Stimulated activated effector memory CD8-positive, alpha-beta T cell treated with anti-CD3 and anti-CD28 coated beads, Interleukin-12 subunit alpha, Interleukin-12 subunit beta, amount 100 ng/mL, for 72 hours (primary cell): ENCODE results near the gene CTSW.

ENCODE experiments used
- ATAC-seq: fragments of 150-1000 bp; cut with Tn5 transposase; 2 replicates; pipeline ENCODE4 v1.10.0; 2021
- DNase-seq, 2 donors: peaks; one replicate each; pipeline ENCODE4 v3.0.0; 2021 to 2022; ENCODE audit warnings: low spot score in 2 of 2
- H3K27ac Mint-ChIP-seq: one replicate; pipeline ENCODE4 v1.8.0; 2022; ENCODE audit warnings: mild to moderate bottlenecking, mixed read lengths
- H3K36me3 Mint-ChIP-seq: one replicate; pipeline ENCODE4 v1.8.0; 2022; ENCODE audit warnings: mild to moderate bottlenecking, mixed read lengths
- H3K4me1 Mint-ChIP-seq: one replicate; pipeline ENCODE4 v1.8.0; 2022; ENCODE audit warnings: mixed read lengths
- H3K4me3 Mint-ChIP-seq: one replicate; pipeline ENCODE4 v1.8.0; 2022; ENCODE audit warnings: mild to moderate bottlenecking, mixed read lengths
- H3K9me3 Mint-ChIP-seq: one replicate; pipeline ENCODE4 v1.8.0; 2022; ENCODE audit warnings: mixed read lengths

Gene CTSW

DNA sequence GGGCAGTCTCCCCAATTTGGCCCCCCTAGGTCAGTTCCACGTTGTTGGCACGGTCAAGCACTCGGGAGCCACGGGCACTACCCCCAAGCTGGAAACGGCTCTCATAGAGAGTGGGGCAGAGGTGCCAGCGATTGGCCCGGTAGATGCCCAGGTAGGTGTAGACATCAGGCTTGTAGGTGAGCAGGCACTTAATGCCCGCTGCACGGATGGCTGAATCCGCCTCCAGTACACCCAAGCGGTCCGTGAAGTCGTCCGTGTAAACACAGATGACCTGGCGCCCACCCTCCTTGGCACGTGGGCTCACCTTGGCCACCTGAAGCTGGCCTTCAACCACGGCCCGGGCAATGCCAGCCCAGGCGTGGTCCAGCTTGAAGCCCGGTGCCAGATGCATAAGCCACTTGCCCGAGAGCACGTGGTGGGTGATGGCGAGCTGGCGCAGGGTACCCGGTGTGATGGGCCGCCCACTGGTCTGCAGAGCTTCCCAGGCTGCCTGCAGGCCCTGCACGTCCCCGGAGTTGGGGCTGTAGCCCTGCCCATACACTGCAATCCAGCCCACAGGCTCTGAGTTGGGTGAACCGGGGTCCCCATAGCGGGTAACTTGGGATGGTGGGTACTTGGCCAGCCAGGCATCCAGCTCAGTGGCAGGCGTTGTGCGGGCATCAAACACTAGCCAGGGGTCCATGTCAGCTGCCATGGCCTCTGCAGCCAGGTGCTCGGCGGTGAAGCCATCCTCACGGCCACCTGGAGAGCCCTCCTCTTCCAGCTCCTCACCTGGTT is 38.0 kb downstream of the CTSW start:
- DNase-seq (no peak), ATAC-seq (no peak)
- Mint-ChIP-seq H3K4me1 (peaks cover 43% of the 10 kb centered on the region), H3K36me3 (peaks cover 39% of the 10 kb centered on the region), H3K9me3 (no peaks in the 10 kb centered on the region), H3K4me3 (peak overlapping the region; percentile 89), H3K27ac (peak overlapping the region; percentile 82)

GRCh38 chr11:65918211-65919140 is 38.8 kb downstream of the CTSW start, which contains the start of gene C11orf68:
Gene C11orf68 (minus strand): TSS chr11:65919062. CDS start chr11:65919031, 31 bp downstream.
- peaks cover 46% of the 10 kb centered on the region for H3K36me3 Mint-ChIP-seq
- H3K27ac Mint-ChIP-seq = peak within 1 kb of the TSS; percentile 89
- ATAC-seq (peak; percentile 77), DNase-seq (no peak)
- no peaks in the 10 kb centered on the region for H3K9me3 Mint-ChIP-seq
- peaks cover 43% of the 10 kb centered on the region for H3K4me1 Mint-ChIP-seq
- H3K4me3 Mint-ChIP-seq = peak within 1 kb of the TSS; percentile 89

DNA sequence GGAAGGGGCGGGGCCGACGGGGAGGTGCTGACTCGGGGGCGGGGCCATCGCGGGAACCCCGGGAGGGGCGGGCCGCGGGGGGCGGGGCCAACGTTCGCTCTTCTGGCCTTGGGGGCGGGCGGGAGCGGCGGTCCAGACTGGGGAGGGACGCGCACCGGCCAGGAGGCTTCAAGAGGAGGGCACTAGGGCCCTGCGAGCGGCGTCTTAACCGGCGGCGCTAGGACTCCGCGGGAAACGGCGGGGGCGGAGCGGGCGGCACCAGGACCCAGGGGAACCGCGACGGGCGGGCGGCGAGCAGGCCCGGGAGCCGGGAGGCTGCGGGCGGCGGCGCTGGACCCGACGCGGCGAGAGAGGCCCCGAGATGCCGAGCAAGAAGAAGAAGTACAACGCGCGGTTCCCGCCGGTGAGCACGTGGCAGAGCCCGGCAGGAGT is 39.5 kb downstream of the CTSW start, which contains the start of gene DRAP1:
DRAP1 (plus strand) TSS at position 286 of the 432 bp plus-strand sequence; CDS start at position 362, 76 bp downstream.
- peaks cover 53% of the 10 kb centered on the region for H3K36me3 Mint-ChIP-seq
- no peaks in the 10 kb centered on the region for H3K9me3 Mint-ChIP-seq
- H3K4me3 Mint-ChIP-seq = peak within 1 kb of the TSS; percentile 89
- H3K4me1 Mint-ChIP-seq = peaks cover 43% of the 10 kb centered on the region
- DNase-seq = peak; percentile 96 to 98
- peak within 1 kb of the TSS; percentile 89 for H3K27ac Mint-ChIP-seq
- peak; percentile 94 for ATAC-seq

- Mint-ChIP-seq H3K9me3 (no peaks in the 10 kb centered on the region), H3K4me1 (peaks cover 38% of the 10 kb centered on the region), H3K36me3 (peaks cover 59% of the 10 kb centered on the region), H3K4me3 (peak overlapping the region; percentile 89), H3K27ac (peak overlapping the region; percentile 89)
- no peak for DNase-seq
- ATAC-seq = peak; percentile 59
Measured at GRCh38 chr11:65919573-65920371, 40.1 kb downstream of the CTSW start.

- Mint-ChIP-seq H3K27ac (peak overlapping the region; percentile 89), H3K4me1 (peaks cover 32% of the 10 kb centered on the region), H3K36me3 (peaks cover 59% of the 10 kb centered on the region), H3K9me3 (no peaks in the 10 kb centered on the region), H3K4me3 (peak overlapping the region; percentile 89)
- ATAC-seq (no peak), DNase-seq (no peak)
Measured at GRCh38 chr11:65920372-65920802, 40.8 kb downstream of the CTSW start.

DNA sequence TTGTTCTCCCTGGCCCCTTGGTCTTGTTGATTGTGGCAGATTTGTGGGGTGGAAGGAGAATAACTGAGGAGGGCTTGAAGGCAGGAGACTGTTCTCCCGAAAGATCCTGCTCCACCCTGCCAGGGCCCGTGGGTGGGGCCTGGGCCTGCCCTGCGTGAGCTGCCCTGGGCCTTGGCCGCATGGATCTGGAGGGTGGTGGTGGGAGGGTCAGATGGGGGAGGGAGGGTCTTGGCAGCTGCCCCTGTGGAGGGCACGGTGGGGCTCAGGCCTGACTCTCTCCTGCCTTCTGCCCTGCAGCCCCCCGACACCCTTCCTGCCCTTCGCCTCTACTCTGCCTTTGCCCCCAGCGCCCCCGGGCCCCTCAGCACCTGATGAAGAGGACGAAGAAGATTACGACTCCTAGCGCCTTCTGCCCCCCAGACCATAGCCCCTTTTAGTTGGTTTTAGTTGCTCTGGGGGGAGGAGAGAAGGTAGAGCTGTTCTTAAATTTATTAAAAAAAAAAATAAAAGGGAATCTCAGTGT is 41.5 kb downstream of the CTSW start:
- no peak overlapping the region for H3K27ac Mint-ChIP-seq
- DNase-seq (no peak), ATAC-seq (no peak)
- H3K4me3 Mint-ChIP-seq = peak overlapping the region; percentile 89
- H3K9me3 Mint-ChIP-seq = no peaks in the 10 kb centered on the region
- H3K36me3 Mint-ChIP-seq = peaks cover 59% of the 10 kb centered on the region
- peaks cover 31% of the 10 kb centered on the region for H3K4me1 Mint-ChIP-seq

DNA sequence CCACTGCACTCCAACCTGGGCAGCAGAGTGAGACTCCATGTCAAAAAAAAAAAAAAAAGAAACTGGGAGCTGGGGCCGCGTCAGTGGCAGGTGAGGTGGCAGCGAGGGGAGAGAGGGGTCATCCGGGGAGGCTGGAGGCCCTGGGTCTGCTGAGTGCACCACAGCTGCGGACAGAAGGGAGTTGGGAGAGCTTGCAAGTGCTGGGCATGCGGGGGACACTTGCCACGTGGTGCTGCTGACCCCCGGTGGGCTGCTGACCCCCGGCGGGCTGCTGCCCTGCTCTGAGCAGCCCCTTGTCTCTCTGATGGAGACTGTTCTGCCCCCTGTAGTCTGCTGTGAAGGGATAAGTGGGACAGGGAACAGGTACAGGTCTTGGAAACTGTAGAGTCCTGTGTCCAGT is 42.2 kb downstream of the CTSW start:
- no peak overlapping the region for H3K27ac Mint-ChIP-seq
- H3K4me1 Mint-ChIP-seq = peaks cover 24% of the 10 kb centered on the region
- DNase-seq (no peak), ATAC-seq (no peak)
- no peak overlapping the region for H3K4me3 Mint-ChIP-seq
- H3K9me3 Mint-ChIP-seq = no peaks in the 10 kb centered on the region
- peaks cover 57% of the 10 kb centered on the region for H3K36me3 Mint-ChIP-seq

DNA sequence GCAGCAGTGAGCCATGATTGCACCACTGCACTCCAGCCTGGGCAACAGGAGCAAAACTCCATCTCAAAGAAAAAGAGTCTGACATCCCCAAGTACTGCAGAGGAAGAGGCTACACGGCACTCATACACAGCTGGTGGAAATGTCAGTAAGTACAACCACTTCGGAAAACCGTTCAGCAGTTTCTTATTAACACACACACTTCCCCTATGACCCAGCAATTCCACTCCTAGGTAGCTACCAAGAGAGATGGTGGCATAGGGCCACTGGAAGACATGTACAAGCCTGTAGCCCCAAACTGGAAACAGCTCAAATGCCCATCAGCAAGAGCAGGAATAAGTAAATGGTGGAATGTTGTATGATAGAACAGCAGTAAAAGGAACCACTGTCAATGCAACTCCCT is 42.9 kb downstream of the CTSW start:
- peaks cover 59% of the 10 kb centered on the region for H3K36me3 Mint-ChIP-seq
- H3K4me3 Mint-ChIP-seq = no peak overlapping the region
- no peak overlapping the region for H3K27ac Mint-ChIP-seq
- H3K9me3 Mint-ChIP-seq = no peaks in the 10 kb centered on the region
- no peak for ATAC-seq
- H3K4me1 Mint-ChIP-seq = peaks cover 25% of the 10 kb centered on the region
- DNase-seq = no peak

DNA sequence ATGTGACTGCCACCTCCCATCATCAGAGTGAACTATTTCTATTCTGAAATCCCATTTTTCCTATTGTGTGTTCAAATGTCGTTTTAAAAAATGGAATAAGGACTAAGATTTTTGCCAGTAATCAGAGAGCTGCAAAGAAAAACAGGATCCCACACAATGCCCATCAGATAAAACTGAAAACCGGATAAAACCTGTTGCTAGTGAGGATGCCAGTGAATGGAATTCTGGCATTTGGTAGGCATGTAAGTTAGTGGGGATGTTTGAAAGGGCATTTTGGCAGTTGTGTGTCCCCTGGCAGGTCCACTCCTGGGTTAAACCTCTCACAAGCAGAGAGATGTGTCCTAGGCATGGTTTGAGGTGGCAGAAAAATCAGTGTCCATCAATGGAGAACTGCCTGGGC is 45.8 kb downstream of the CTSW start:
- DNase-seq (no peak), ATAC-seq (no peak)
- Mint-ChIP-seq H3K27ac (peak overlapping the region; percentile 37), H3K36me3 (peaks cover 51% of the 10 kb centered on the region), H3K9me3 (no peaks in the 10 kb centered on the region), H3K4me3 (no peak overlapping the region), H3K4me1 (peaks cover 37% of the 10 kb centered on the region)

DNA sequence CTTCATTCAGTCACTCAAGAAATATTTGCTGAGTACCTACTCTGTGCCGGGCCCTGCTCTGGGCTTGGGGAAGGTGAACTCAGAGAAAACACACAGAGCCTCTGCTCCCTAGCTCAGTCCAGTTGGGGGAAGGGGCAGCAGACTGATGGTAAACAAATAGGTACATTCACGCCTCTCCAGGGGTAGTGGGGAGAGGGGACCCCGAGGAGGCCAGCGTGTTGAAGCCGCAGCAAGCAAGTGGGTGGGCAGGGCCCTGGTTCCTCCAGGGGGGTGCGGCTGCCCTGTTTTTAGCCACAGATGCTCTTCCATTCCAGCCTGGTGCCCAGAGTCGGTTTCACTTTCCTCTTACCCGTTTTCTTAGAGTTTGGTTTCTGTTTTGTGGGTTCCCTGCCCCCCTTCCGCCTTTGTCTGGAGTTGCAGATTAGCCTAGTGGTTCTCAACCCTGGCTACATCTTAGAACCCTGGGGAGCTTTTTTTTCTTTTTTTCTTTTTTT is 48.3 kb downstream of the CTSW start:
- DNase-seq (peak; percentile 25 to 73), ATAC-seq (peak; percentile 93)
- Mint-ChIP-seq H3K4me3 (peak overlapping the region; percentile 73), H3K27ac (peak overlapping the region; percentile 89), H3K9me3 (no peaks in the 10 kb centered on the region), H3K36me3 (peaks cover 31% of the 10 kb centered on the region), H3K4me1 (peaks cover 39% of the 10 kb centered on the region)

- Mint-ChIP-seq H3K9me3 (no peaks in the 10 kb centered on the region), H3K36me3 (peaks cover 24% of the 10 kb centered on the region), H3K27ac (peak overlapping the region; percentile 89), H3K4me1 (peaks cover 39% of the 10 kb centered on the region), H3K4me3 (peak overlapping the region; percentile 73)
- ATAC-seq = no peak
- no peak for DNase-seq
Measured at GRCh38 chr11:65928667-65929066, 49.0 kb downstream of the CTSW start.

- ATAC-seq = no peak
- no peaks in the 10 kb centered on the region for H3K9me3 Mint-ChIP-seq
- peaks cover 37% of the 10 kb centered on the region for H3K4me1 Mint-ChIP-seq
- H3K36me3 Mint-ChIP-seq = peaks cover 10% of the 10 kb centered on the region
- DNase-seq = no peak
- H3K27ac Mint-ChIP-seq = no peak overlapping the region
- no peak overlapping the region for H3K4me3 Mint-ChIP-seq
Measured at GRCh38 chr11:65931773-65932557, 52.3 kb downstream of the CTSW start.

GRCh38 chr11:65932558-65932919 is 52.9 kb downstream of the CTSW start:
- DNase-seq (no peak), ATAC-seq (no peak)
- H3K9me3 Mint-ChIP-seq = no peaks in the 10 kb centered on the region
- no peak overlapping the region for H3K4me3 Mint-ChIP-seq
- H3K36me3 Mint-ChIP-seq = peaks cover 4% of the 10 kb centered on the region
- no peak overlapping the region for H3K27ac Mint-ChIP-seq
- H3K4me1 Mint-ChIP-seq = peaks cover 31% of the 10 kb centered on the region
